ENCODE measurements around the gene MAP7D3. TPM values are rescaled to one million over a fixed set of nuclear protein-coding genes. Genes with fewer than 3 reads are reported as not detected.

The MAP7D3 gene
- total RNA-seq, 4 donors from 2014 or later, result 10.5 to 26.1 (median 13.9) TPM

- intact Hi-C loops (cut with DNase I; ENCODE audit: low total_unique reads) (loop anchor here (2.0 kb wide), 1 partner anchor 18 kb away; no protein-coding TSS in a partner anchor), in situ Hi-C loops (cut with MboI; ENCODE audit: low sequenced_read_pairs in 4 of 4) (no loop called here)
- no peak for ATAC-seq
- Histone ChIP-seq H3K27ac (peak overlapping the region; percentile 84 to 92 (median 84)), H3K9me3 (no peaks in the 10 kb centered on the region), H3K4me3 (peak overlapping the region; percentile 47 to 62 (median 56)), H3K36me3 (peaks cover 0 to 9% of the 10 kb centered on the region in 2 donors), H3K27me3 (no peaks in the 10 kb centered on the region), H3K4me1 (peaks cover 38 to 41% of the 10 kb centered on the region in 2 donors)
- no peak for DNase-seq
- TF ChIP-seq CTCF (IDR thresholded peaks at IDR 0.05 in 4 of 5, conservative IDR thresholded peaks at IDR 0.05 in 1 of 5), result no peak
- no peak for TF ChIP-seq POLR2A (IDR thresholded peaks at IDR 0.05)
These were observed 52.4 kb downstream of the MAP7D3 start for GRCh38 chrX:136198678-136199243.

GRCh38 chrX:136198010-136198409, 53.2 kb downstream of the MAP7D3 start:
- no peak for TF ChIP-seq CTCF (IDR thresholded peaks at IDR 0.05 in 4 of 5, conservative IDR thresholded peaks at IDR 0.05 in 1 of 5)
- TF ChIP-seq POLR2A (IDR thresholded peaks at IDR 0.05), result no peak
- Histone ChIP-seq H3K9me3 (no peaks in the 10 kb centered on the region), H3K36me3 (peaks cover 0 to 9% of the 10 kb centered on the region in 2 donors), H3K27me3 (no peaks in the 10 kb centered on the region), H3K4me1 (peaks cover 36 to 47% of the 10 kb centered on the region in 2 donors), H3K4me3 (peak overlapping the region; percentile 47 to 62 (median 56)), H3K27ac (peak overlapping the region; percentile 84 to 92 (median 84))
- intact Hi-C loops (cut with DNase I; ENCODE audit: low total_unique reads) (loop anchor here (2.0 kb wide), 1 partner anchor 17 kb away; no protein-coding TSS in a partner anchor), in situ Hi-C loops (cut with MboI; ENCODE audit: low sequenced_read_pairs in 4 of 4) (no loop called here)
- no peak for DNase-seq
- no peak for ATAC-seq

GRCh38 chrX:136196691-136197155, 54.5 kb downstream of the MAP7D3 start:
- Histone ChIP-seq H3K4me1 (peaks cover 33 to 59% of the 10 kb centered on the region in 2 donors), H3K36me3 (peaks cover 0 to 9% of the 10 kb centered on the region in 2 donors), H3K27ac (peak overlapping the region; percentile 84 to 92 (median 84)), H3K9me3 (no peaks in the 10 kb centered on the region), H3K4me3 (peak overlapping the region; percentile 47 to 62 (median 56)), H3K27me3 (no peaks in the 10 kb centered on the region)
- TF ChIP-seq POLR2A (IDR thresholded peaks at IDR 0.05) (peak; percentile 51 to 76), CTCF (IDR thresholded peaks at IDR 0.05 in 4 of 5, conservative IDR thresholded peaks at IDR 0.05 in 1 of 5) (no peak)
- in situ Hi-C loops (cut with MboI; ENCODE audit: low sequenced_read_pairs in 4 of 4) (no loop called here), intact Hi-C loops (cut with DNase I; ENCODE audit: low total_unique reads) (no loop called here)
- ATAC-seq (peak; percentile 43 to 64), DNase-seq (no peak)

- Histone ChIP-seq H3K4me1 (peaks cover 38 to 67% of the 10 kb centered on the region in 2 donors), H3K36me3 (peaks cover 0 to 9% of the 10 kb centered on the region in 2 donors), H3K9me3 (no peaks in the 10 kb centered on the region), H3K4me3 (no peak overlapping the region), H3K27me3 (no peaks in the 10 kb centered on the region), H3K27ac (peak overlapping the region; percentile 84 to 92 (median 84))
- TF ChIP-seq POLR2A (IDR thresholded peaks at IDR 0.05) (no peak), CTCF (IDR thresholded peaks at IDR 0.05 in 4 of 5, conservative IDR thresholded peaks at IDR 0.05 in 1 of 5) (no peak)
- DNase-seq, result no peak
- in situ Hi-C loops (cut with MboI; ENCODE audit: low sequenced_read_pairs in 4 of 4) (no loop called here), intact Hi-C loops (cut with DNase I; ENCODE audit: low total_unique reads) (no loop called here)
- ATAC-seq, result no peak
These were observed 56.0 kb downstream of the MAP7D3 start for GRCh38 chrX:136195247-136195646.

All from gastrocnemius medialis (tissue), 4 donors.